ENCODE data around the gene ZNF839.
A peak's percentile ranks its signal among the peaks of the same experiment; 100 is the strongest.
"Not testable (repeated sequence)": the region's sequence is repeated elsewhere in the genome, so short reads cannot be mapped to it uniquely, and the experiment has no call there.

Gene ZNF839

GRCh38 chr14:102319351-102320032 is at the start of gene ZNF839:
ZNF839 (plus strand) TSS chr14:102319746; CDS start chr14:102319766, 20 bp downstream.
- peak; percentile 85 to 88 for DNase-seq (ENCODE audit: low read depth in 2 of 2, low spot score in 1 of 2)

- DNase-seq (ENCODE audit: low read depth in 2 of 2, low spot score in 1 of 2) = no peak
These were observed 47.2 kb upstream of the ZNF839 start for GRCh38 chr14:102272392-102272791.

- no peak for DNase-seq (ENCODE audit: low read depth in 2 of 2, low spot score in 1 of 2)
These were observed 43.7 kb upstream of the ZNF839 start for GRCh38 chr14:102275866-102276265.

GRCh38 chr14:102277874-102278630 is 41.5 kb upstream of the ZNF839 start:
- no peak for DNase-seq (ENCODE audit: low read depth in 2 of 2, low spot score in 1 of 2)

- no peak for DNase-seq (ENCODE audit: low read depth in 2 of 2, low spot score in 1 of 2)
These were observed 41.0 kb upstream of the ZNF839 start for GRCh38 chr14:102278631-102278935.

GRCh38 chr14:102279282-102279681 is 40.3 kb upstream of the ZNF839 start:
- DNase-seq (ENCODE audit: low read depth in 2 of 2, low spot score in 1 of 2) = no peak

GRCh38 chr14:102279688-102280348 is 39.7 kb upstream of the ZNF839 start:
- no peak for DNase-seq (ENCODE audit: low read depth in 2 of 2, low spot score in 1 of 2)

GRCh38 chr14:102280376-102280962 is 39.1 kb upstream of the ZNF839 start:
- no peak for DNase-seq (ENCODE audit: low read depth in 2 of 2, low spot score in 1 of 2)

- no peak for DNase-seq (ENCODE audit: low read depth in 2 of 2, low spot score in 1 of 2)
These were observed 36.6 kb upstream of the ZNF839 start for GRCh38 chr14:102282751-102283465.

GRCh38 chr14:102283631-102284129 is 35.9 kb upstream of the ZNF839 start:
- no peak for DNase-seq (ENCODE audit: low read depth in 2 of 2, low spot score in 1 of 2)

GRCh38 chr14:102285106-102285505 is 34.4 kb upstream of the ZNF839 start:
- no peak for DNase-seq (ENCODE audit: low read depth in 2 of 2, low spot score in 1 of 2)

GRCh38 chr14:102288139-102288538 is 31.4 kb upstream of the ZNF839 start:
- no peak for DNase-seq (ENCODE audit: low read depth in 2 of 2, low spot score in 1 of 2)

- DNase-seq (ENCODE audit: low read depth in 2 of 2, low spot score in 1 of 2) = no peak
These were observed 27.1 kb upstream of the ZNF839 start for GRCh38 chr14:102292441-102292840.

- DNase-seq (ENCODE audit: low read depth in 2 of 2, low spot score in 1 of 2) = no peak
These were observed 25.8 kb upstream of the ZNF839 start for GRCh38 chr14:102293781-102294180.

GRCh38 chr14:102295270-102295669 is 24.3 kb upstream of the ZNF839 start:
- no peak for DNase-seq (ENCODE audit: low read depth in 2 of 2, low spot score in 1 of 2)

GRCh38 chr14:102297436-102298170 is 21.9 kb upstream of the ZNF839 start:
- DNase-seq (ENCODE audit: low read depth in 2 of 2, low spot score in 1 of 2) = no peak

GRCh38 chr14:102298303-102299070 is 21.1 kb upstream of the ZNF839 start:
- DNase-seq (ENCODE audit: low read depth in 2 of 2, low spot score in 1 of 2) = not testable (repeated sequence)

- no peak for DNase-seq (ENCODE audit: low read depth in 2 of 2, low spot score in 1 of 2)
These were observed 15.9 kb upstream of the ZNF839 start for GRCh38 chr14:102303664-102304063.

All from stimulated activated CD8-positive, alpha-beta memory T cell treated with anti-CD3 and anti-CD28 coated beads, Interleukin-4, amount 100 ng/mL, for 4 hours (primary cell).